Measurements from ENCODE around the gene ALG3. TPM values are rescaled to one million over a fixed set of nuclear protein-coding genes. Genes with fewer than 3 reads are reported as not detected.
A peak's percentile ranks its signal among the peaks of the same experiment; 100 is the strongest.

The ALG3 gene
- total RNA-seq, 1 experiment from 2014 or later: 24.8 TPM

DNA sequence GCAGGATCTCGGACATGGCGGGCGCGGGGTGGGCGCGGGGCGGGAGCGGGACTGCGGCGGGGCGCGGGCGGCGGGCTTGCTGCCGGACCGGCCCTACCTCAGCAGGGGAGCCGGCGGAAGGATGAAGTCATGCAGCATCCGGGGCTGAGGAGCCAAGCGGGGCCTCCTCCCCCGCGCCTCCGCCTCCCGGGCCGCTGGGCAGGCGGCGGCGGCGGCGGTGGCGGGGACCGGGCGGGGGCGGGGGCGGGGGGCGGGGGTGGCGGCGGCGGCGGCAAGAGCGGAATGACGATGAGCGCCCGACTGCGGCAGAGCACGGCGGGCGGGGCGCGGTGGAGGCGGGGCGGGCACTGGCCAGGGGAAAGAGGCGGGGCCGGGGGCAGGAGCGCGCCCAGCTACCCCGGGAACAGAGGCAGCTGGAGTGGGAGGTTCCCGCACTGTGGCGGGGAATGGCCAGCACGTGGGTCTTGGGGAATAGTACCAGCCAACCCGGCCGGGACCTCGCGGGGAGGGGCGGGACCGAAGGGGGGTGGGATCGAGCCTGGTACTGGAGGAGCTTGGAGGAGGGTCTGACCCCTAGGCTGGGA, 12.6 kb upstream of the ALG3 start, which contains the start of gene CAMK2N2:
Gene CAMK2N2 (minus strand): TSS at position 284 of the 584 bp plus-strand sequence. CDS start 268 bp downstream, at position 16.
- DNase-seq (ENCODE audit: low spot score): peak; percentile 70

DNA sequence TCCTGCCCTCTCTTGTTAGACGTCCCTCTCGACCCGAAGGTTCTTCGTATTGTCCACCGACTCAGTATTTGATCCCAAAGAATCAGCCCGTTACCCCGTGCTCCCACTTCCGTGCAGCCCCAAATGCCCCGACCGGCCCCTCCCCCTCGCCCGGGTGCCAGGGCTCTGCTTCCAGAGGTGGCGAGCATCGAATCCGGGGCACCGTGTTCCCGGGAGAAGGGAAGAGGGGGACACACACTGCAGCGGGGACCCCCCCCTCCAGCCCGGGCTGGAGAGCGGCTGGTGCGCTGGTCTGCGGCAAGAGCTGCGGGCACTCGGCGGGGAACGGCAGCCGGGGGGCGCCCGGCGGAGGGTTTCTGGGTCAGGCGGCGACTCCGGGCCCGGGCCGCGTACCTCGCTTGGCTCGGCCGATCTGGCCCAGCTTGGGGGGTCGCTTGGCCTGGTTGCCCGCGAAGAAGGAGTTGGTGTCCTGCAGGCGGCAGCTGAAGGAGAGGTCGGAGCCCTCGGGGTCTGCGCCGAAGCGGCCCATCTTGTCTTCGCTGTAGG, 12.0 kb upstream of the ALG3 start:
- in situ Hi-C loops (cut with HindIII; ENCODE audit: low sequenced_read_pairs): no loop called here

More for the DNA sequence above, 12.6 kb upstream of the ALG3 start, which contains the start of gene CAMK2N2:
- in situ Hi-C loops (cut with HindIII; ENCODE audit: low sequenced_read_pairs): no loop called here

DNA sequence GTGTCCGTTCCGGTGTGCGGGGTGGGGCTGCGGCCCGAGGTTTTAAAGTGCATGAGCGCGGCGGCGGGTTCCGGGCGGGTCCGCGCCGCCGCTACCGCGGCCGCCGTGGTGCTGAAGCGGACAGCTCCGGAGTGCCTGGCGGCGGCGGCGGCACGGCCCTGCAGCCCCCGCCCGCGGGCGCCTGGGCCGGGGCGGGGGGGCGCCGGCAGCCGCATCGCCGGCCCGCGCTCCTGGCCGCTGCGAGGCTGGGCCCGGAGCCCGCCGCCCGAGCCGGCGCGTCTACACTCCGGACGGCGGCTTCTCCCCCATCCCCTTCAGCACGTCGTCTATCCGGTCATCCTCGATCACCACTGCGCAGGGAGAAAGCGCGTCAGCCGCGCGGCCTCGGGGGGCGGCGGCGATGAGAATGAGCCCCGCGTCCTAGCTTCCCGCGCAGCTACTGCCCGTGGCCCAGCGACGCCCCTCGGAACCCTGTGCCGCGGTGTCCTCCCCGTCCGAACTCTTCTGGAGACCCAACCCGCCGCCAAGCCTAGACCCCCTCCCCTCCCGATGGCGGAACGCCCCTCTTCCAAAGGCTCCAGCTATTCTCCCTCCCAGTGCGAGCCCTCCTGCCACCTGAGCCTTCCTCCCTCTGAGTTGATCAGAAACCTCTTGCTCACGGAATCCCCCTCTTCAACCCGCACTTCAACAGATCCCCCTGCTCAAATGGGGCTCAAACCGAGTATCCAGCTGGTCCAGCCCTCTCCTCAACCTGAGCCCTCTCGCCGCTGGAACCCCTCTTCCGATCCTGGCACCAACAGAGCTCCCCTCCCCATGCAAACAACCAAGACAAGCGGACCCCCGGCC, 11.3 kb upstream of the ALG3 start:
- in situ Hi-C loops (cut with HindIII; ENCODE audit: low sequenced_read_pairs): no loop called here
- peak; percentile 28 for DNase-seq (ENCODE audit: low spot score)

More for the DNA sequence above, 12.0 kb upstream of the ALG3 start:
- DNase-seq (ENCODE audit: low spot score): peak; percentile 33

DNA sequence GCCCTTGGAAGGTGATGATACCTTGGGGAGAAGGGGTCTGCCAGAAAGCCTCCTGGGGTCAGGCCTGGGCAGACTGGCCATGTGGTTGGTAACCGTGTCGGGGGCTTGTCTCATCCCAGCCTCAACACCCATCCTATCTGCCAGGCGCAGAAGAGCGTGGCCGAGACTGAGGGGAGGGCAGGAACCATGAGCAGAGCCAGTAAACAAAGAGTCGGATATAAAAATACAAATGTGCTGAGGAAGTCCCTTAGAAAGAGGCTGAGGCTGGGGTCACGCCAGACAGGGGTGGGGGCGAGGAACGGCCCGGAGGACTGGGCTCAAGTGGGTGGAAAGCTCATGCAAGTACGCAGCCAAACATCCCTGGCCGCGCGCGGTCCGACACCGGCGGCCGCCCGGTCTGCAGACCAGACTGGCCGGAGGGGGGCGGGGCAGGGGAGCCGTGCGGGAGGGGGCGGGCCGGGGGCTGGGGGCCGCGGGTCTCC, 10.7 kb upstream of the ALG3 start:
- in situ Hi-C loops (cut with HindIII; ENCODE audit: low sequenced_read_pairs): no loop called here
- DNase-seq (ENCODE audit: low spot score): peak; percentile 26

DNA sequence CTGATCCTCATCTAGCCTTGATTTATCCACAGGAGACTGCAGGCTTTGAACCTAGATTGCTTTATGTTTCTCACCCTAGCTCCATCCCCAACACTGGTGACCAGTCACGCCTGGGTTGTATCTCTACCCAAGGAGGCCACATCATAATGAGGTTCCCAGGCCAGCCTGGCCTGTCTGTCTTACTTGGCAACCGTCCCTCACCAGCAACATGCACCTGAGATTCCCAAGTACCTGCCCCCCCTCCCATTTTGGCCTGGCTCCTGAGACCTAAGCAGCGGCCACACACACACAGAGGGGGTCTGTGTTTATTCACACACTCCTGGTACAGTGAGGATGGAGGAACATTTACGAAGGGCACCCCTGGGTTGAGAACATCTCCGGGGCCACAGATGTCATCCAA, 10.2 kb upstream of the ALG3 start:
- peak; percentile 26 for DNase-seq (ENCODE audit: low spot score)
- in situ Hi-C loops (cut with HindIII; ENCODE audit: low sequenced_read_pairs): no loop called here

DNA sequence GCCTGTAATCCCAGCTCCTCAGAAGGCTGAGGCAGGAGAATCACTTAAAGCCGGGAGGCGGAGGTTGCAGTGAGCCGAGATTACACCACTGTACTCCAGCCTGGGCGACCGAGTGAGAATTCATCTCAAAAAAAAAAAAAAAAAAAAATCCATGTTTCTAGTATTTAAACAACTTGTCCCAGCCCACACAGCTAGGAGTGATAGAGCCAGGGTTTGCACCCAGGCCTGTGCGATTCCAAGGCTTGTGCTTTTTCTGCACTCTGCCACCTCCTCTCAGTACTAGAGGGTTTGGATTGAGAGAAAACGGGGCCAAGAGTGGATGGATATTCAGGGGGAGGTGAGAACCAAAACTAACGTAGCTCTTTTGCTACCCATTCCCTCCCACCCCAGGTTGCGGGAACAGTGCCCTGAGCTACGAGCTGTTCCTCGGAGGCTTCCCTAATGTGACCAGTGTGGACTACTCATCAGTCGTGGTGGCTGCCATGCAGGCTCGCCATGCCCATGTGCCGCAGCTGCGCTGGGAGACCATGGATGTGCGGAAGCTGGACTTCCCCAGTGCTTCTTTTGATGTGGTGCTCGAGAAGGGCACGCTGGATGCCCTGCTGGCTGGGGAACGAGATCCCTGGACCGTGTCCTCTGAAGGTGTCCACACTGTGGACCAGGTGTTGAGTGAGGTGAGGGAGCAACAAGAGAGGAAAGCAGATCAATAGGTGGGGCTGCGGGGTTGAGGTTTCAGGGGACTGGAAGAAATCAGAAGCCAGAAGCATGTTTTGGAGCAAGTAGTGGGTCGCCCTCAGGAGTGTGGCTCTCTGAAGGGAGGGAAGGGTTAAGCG, 8.5 kb upstream of the ALG3 start:
- DNase-seq (ENCODE audit: low spot score): no peak
- in situ Hi-C loops (cut with HindIII; ENCODE audit: low sequenced_read_pairs): no loop called here

DNA sequence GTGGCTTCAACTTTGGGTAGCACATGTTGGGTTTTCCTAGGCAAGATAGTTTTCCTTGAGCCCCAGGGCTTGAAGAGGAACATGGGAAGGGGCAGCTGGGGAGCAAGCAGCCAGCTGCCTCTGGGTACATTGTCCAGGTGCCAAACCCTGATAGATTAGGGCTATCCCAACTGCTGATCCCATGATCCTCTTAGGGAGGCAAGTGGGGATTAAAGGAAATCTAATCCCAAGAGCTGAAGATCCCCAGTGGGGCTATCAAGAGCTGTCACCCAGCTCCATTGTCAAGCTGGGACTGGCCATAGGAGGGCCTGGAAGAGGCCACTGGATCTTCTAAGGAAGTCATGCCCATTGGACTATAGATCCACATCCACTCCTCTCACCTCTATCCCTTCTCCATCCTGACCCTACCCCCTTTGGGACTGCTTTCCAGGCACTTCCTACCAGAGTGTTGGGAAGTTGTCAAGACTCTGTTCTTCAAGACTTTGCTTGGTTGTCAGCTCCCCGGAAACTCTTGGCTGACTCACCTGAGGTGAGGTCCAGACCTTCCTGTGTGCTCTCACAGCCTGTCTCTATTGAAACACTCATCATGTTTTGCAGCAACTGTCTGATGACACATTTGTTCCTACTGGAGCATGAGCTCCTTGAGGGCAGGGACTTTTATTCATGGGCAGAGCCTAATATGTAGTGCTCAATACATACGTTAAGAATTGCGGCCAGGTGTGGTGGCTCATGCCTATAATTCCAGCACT, 6.7 kb upstream of the ALG3 start:
- in situ Hi-C loops (cut with HindIII; ENCODE audit: low sequenced_read_pairs): no loop called here
- no peak for DNase-seq (ENCODE audit: low spot score)

DNA sequence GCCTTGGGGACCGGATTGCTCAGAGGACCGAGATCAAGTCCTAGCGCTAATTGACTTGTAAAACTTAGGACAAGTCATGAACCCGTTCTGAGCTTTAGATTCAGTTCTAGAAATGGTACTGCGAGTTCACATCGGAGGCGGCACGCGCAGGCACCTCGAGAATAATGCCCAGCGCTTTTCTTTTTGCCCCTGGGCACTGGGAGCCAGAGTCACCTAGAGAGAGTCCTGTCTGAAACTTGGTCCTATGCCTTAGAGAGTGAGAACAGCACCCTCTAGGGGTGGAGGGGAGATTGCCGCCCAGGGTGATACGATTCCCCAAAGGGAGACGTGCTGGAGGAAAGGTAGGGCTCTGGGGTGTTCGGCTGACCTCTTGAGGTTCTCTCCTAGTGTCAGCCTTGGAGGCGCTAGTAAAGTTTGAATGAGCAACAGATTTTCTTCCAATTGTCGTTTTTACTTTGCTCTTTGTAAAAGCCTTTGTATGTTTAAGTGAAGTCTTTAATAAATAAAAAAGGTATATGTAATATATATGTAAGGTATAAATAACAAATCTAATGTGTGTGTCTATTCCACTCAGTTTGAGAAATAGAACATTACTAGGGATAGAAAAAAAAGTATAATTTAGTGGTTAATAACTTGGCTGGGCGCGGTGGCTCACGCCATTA, 1.5 kb upstream of the ALG3 start:
- peak; percentile 84 for DNase-seq (ENCODE audit: low spot score)
- in situ Hi-C loops (cut with HindIII; ENCODE audit: low sequenced_read_pairs): no loop called here

DNA sequence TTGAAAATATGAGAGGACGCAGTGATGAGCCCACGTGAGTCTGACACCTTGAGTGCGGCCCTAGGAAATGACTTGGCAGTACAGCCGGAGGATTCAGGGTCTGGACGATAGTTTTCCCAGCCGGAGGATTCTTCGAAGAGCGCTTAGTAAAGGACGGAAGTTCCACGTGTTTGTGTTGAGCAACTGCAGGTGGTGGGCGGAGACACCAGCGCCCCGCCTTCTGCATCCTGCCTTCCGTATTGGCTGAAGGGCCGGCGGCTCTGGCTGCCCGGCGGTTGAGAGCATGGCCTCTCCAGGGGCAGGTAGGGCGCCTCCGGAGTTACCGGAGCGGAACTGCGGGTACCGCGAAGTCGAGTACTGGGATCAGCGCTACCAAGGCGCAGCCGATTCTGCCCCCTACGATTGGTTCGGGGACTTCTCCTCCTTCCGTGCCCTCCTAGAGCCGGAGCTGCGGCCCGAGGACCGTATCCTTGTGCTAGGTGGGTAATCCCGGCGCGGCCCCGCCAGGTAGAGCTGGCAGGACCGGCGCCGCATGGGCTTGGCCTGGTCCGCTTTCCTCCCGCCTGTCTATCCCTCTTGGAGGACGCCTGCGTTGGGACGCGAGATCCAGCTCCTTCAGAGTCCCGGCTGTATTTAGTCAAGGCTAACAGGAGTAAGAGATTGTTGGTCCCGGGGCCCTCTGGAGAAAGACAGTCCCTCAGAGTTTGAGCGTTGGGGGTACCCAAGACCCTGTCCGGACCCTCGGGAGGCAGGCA, 827 bp upstream of the ALG3 start, which contains the start of gene EEF1AKMT4:
Gene EEF1AKMT4 (plus strand): TSS at position 261 of the 755 bp plus-strand sequence. CDS start 23 bp downstream, at position 284.
- DNase-seq (ENCODE audit: low spot score): peak; percentile 98
- in situ Hi-C loops (cut with HindIII; ENCODE audit: low sequenced_read_pairs): no loop called here

DNA sequence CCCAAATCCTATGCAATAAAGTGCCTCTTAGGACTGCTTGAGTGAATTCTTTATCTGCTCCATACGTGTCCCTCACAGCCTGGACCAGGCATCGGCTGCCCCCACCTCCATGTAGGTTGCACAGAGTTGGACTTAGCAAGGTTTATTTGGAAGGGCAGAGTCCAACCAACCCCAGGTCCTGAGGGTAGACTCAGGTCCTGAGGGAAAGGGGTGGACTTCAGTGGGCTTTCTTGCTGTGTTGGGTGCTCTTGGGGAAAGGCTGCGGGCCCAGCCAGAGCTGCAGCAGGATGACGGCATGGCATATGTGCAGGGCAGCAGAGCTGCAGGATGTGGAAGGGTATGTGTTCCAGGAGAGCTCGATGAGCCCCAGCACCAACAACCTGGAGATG, 6.5 kb downstream of the ALG3 start:
- no peak for DNase-seq (ENCODE audit: low spot score)
- in situ Hi-C loops (cut with HindIII; ENCODE audit: low sequenced_read_pairs): no loop called here

DNA sequence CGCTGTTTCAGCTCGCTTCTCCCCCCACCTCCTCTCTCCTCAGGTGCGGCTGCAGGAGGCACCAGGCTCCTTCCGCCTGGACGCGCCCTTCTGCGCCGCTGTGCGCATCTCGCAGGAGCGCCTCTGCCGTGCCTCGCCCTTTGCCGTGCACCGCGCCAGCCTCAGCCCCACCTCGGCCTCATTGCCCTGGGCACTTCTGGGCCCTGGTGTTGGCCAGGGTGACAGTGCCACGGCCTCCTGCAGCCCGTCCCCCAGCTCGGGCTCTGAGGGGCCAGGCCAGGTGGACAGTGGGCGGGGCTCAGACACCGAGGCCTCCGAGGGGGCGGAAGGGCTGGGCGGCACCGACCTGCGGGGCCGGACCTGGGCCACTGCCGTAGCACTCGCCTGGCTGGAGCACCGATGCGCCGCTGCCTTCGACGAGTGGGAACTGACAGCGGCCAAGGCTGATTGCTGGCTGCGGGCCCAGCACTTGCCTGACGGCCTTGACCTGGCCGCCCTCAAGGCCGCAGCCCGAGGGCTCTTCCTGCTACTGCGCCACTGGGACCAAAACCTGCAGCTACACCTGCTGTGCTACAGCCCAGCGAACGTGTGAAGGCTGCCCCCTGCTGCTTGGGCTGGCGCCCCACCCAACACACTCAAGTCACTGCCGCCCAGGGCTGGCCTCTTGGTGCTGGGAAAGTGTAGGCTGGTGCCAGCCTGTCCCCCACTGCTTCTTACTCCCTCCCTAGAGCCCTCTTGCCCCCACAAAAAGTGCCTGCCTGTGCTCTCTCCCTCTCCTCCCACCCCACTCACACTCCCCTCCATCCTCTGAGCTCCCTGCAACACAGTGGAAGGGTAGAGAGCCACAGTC, 7.1 kb downstream of the ALG3 start:
- in situ Hi-C loops (cut with HindIII; ENCODE audit: low sequenced_read_pairs): no loop called here
- no peak for DNase-seq (ENCODE audit: low spot score)

DNA sequence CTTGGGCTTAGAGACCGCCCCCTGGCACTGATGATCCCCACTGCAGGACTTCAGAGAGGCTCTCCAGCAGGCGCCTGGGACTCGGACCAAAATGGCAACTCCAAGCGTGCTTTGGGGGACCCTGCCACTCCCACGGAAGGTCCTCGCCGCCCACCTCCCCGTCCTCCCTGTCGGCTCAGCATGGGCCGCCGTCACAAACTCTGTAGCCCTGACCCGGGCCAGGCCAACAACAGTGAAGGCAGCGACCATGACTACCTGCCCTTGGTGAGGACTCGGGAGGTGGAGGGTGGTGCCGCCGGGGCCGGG, 7.7 kb downstream of the ALG3 start:
- DNase-seq (ENCODE audit: low spot score): no peak
- in situ Hi-C loops (cut with HindIII; ENCODE audit: low sequenced_read_pairs): no loop called here

DNA sequence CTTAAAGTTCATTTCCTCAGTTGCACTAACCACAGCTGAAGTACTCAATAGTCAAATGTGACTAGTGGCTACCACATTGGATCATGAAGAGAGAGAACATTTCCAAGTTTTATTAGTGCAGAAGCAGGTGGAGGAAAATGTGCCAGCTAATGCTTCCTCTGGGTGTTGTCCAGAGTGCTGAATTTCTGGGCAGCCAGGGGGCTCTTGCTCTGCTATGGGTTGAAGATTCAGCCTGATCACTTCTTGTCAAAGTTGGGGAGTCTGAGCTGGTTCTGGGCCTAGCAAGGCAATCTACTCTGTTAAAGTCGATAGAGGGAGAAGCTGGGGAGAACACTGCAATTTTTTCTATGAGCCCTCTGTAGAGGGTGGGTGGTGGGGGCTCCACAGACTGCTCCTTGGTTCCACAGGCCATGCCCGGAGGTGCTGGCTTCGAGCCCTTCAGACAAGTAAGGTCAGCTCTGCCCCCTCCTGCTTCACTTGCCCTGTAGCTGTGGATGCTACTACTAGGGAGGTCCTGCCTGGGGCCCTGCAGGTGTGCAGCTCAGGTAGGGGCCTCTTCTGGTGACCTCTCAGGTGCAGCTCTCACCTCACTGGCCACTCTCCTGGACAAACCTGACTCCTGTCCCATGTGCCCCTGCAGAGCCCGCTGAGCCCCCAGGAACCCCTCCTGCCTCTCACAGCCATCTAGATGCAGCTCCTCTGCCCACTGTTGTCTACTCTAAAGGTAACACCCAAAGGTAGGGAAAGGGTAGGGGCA, 8.2 kb downstream of the ALG3 start:
- DNase-seq (ENCODE audit: low spot score): no peak
- in situ Hi-C loops (cut with HindIII; ENCODE audit: low sequenced_read_pairs): no loop called here

DNA sequence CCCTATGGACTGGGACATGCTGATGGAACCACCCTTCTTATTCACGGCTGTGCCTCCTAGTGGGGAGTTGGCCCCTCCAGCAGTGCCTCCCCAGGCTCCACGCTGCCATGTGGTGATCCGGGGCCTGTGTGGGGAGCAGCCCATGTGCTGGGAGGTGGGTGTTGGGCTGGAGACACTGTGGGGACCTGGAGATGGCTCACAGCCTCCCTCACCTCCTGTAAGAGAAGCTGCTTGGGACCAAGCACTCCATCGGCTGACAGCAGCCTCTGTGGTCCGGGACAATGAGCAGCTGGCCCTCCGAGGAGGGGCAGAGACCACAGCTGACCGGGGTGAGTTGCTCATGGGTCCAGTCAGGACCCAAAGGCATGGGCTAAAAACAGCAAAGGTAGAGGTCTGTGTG, 9.1 kb downstream of the ALG3 start:
- in situ Hi-C loops (cut with HindIII; ENCODE audit: low sequenced_read_pairs): no loop called here

DNA sequence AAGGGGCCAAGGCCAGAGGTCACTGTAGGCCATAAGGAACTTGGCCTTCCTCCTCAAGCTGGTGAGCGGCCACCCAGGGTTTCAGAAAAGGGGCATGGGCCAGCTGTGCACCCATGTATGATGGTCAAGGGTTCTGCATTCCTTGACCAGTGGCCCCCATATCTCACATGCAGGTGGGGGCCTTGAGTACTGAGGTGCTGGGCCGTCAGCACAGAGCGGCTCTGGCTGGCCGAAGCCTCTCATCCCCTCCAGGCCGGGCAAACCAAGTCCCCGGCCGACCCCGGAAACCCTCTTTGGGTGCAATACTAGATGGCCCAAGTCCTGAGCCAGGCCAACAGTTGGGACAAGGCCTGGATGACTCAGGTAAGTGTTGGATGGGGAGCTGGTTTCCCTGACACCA, 9.5 kb downstream of the ALG3 start:
- in situ Hi-C loops (cut with HindIII; ENCODE audit: low sequenced_read_pairs): no loop called here
- no peak for DNase-seq (ENCODE audit: low spot score)

More for the DNA sequence above, 9.1 kb downstream of the ALG3 start:
- no peak for DNase-seq (ENCODE audit: low spot score)

DNA sequence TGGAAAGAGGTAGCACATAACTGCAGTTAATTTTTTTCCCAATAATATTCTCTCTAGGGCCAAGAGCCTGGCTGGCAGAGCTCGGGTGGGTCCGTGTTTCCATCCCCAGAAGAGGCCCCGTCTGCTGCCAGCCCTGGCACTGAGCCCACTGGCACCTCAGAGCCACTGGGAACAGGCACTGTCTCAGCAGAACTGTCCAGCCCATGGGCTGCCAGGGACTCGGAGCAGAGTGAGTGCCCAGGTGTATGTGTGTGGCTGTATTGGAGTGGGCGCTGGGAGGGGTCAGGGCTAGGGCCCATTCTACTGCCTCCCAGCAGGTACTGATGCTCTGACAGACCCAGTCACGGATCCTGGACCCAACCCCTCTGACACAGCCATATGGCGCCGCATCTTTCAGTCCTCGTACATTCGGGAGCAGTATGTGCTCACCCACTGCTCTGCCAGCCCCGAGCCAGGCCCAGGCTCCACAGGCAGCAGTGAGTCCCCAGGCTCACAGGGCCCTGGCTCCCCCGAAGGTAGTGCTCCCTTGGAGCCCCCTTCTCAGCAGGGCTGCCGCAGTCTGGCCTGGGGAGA, 10.4 kb downstream of the ALG3 start:
- peak; percentile 72 for DNase-seq (ENCODE audit: low spot score)
- in situ Hi-C loops (cut with HindIII; ENCODE audit: low sequenced_read_pairs): no loop called here
